HepG2 (cell line): ENCODE measurements around the gene TMEM39B. TPM values are rescaled to one million over a fixed set of nuclear protein-coding genes. Genes with fewer than 3 reads are reported as not detected.

Experiments used
- ATAC-seq: fragments of 200-7000 bp; cut with Tn5 transposase; 3 replicates; pipeline ENCODE4 v1.9.1; 2020; ENCODE audit warnings: mild to moderate bottlenecking, moderate library complexity
- BruUV-seq: library from RNA; stranded (reverse); fragments of 400-500 nt; replicated peaks from 2 replicates; lab custom pipeline; 2021; lab: Mats Ljungman, UMichigan
- CTCF ChIA-PET: fragments of 300-600 bp; formaldehyde crosslinking; extraction: SDS; loops from one replicate; lab custom pipeline; 2021; ENCODE audit warnings: low total read pairs, inconsistent platforms, low intra/inter-chr PET ratio; lab: Yijun Ruan, JAX
- POLR2A ChIA-PET: fragments of 350-600 bp; sonication (Branson Sonifier 250); formaldehyde crosslinking; loops from one replicate; lab custom pipeline; 2020; ENCODE audit warnings: antibody characterized with exemption, inconsistent platforms; lab: Yijun Ruan, JAX
- DNase-seq: peaks from one replicate; pipeline ENCODE4 v3.0.0-alpha.2; 2015; ENCODE audit warnings: low spot score
- FAIRE-seq: peaks from 3 replicates; lab custom pipeline; 2011; peaks lifted over from hg19 to GRCh38; lab: Jason Lieb, UNC
- H2AFZ ChIP-seq: one replicate; pipeline ENCODE4 v1.6.1; 2011; ENCODE audit warnings: low read length, inconsistent platforms
- H3K27ac ChIP-seq: fragments of 300-600 bp; 3 replicates; pipeline ENCODE4 v1.8.0; 2011; ENCODE audit warnings: mixed run types, mild to moderate bottlenecking, mixed read lengths, low read length, inconsistent platforms; ENCODE audit not compliant: insufficient read depth; ENCODE audit errors: extremely low read length
- H3K27me3 ChIP-seq, 2 experiments: fragments of 200-600 bp in 1 of 2; 2 replicates in 1 of 2; 3 replicates in 1 of 2; pipeline versions ENCODE4 v1.6.0 to v1.8.0; 2011; ENCODE audit warnings: low read length in 2 of 2, mild to moderate bottlenecking in 2 of 2, moderate library complexity in 2 of 2, inconsistent platforms in 1 of 2; ENCODE audit not compliant: insufficient read depth in 2 of 2, control insufficient read depth in 1 of 2
- H3K36me3 ChIP-seq, 2 experiments: fragments of 200-600 bp in 1 of 2; replicated peaks in 1 of 2; 2 replicates in 1 of 2; 3 replicates in 1 of 2; pipeline versions ENCODE4 v1.5.1 to v1.8.0; 2011; ENCODE audit warnings: low read length in 2 of 2, inconsistent platforms in 1 of 2; ENCODE audit not compliant: insufficient read depth in 2 of 2, control insufficient read depth in 1 of 2
- H3K4me1 ChIP-seq: 2 replicates; pipeline ENCODE4 v1.5.1; 2012; ENCODE audit warnings: low read length, inconsistent platforms; ENCODE audit not compliant: insufficient read depth
- H3K4me2 ChIP-seq: 2 replicates; pipeline ENCODE4 v1.6.0; 2011; ENCODE audit warnings: low read depth, low read length, inconsistent platforms
- H3K4me3 ChIP-seq, 3 experiments: fragments of 200-600 bp in 1 of 3; sonication (generic), shearing (Covaris generic) in 1 of 3; replicated peaks in 1 of 3; 2 replicates each; pipeline ENCODE4 v1.5.1; 2011 to 2016; ENCODE audit warnings: low read length in 3 of 3, inconsistent platforms in 2 of 3, low read depth in 2 of 3, mild to moderate bottlenecking in 2 of 3, control low read depth in 1 of 3, mixed read lengths in 1 of 3; ENCODE audit not compliant: insufficient read depth in 1 of 3
- H3K79me2 ChIP-seq: one replicate; pipeline ENCODE4 v1.6.1; 2011; ENCODE audit warnings: low read length, inconsistent platforms; ENCODE audit not compliant: insufficient read depth
- H3K9ac ChIP-seq: 2 replicates; pipeline ENCODE4 v1.6.0; 2011; ENCODE audit warnings: mild to moderate bottlenecking, low read depth, low read length, inconsistent platforms; ENCODE audit not compliant: insufficient read depth
- H3K9me3 ChIP-seq: 2 replicates; pipeline ENCODE4 v1.5.1; 2012; ENCODE audit warnings: mild to moderate bottlenecking, low read length
- H4K20me1 ChIP-seq: 2 replicates; pipeline ENCODE4 v1.6.0; 2011; ENCODE audit warnings: inconsistent platforms, mild to moderate bottlenecking, low read length, moderate library complexity; ENCODE audit not compliant: insufficient read depth
- BCLAF1 ChIP-seq: fragments of 450-650 bp; IDR thresholded peaks from 2 replicates; pipeline ENCODE4 v1.6.1; 2017; ENCODE audit warnings: mild to moderate bottlenecking
- FOXA1 ChIP-seq, 2 experiments: fragments of 450-650 bp in 1 of 2; sonication (generic) in 1 of 2; formaldehyde crosslinking in 1 of 2; IDR thresholded peaks; 2 replicates each; pipeline versions ENCODE4 v1.4.0 to v1.6.1; 2016 to 2020; ENCODE audit warnings: missing genetic modification reagents in 1 of 2
- GATAD2A ChIP-seq: IDR thresholded peaks from 2 replicates; pipeline ENCODE4 v1.6.1; 2016
- HMG20A ChIP-seq: IDR thresholded peaks from 2 replicates; pipeline ENCODE4 v1.6.1; 2016; ENCODE audit warnings: borderline replicate concordance
- LCORL ChIP-seq, 2 experiments: fragments of 450-650 bp in 1 of 2; sonication (generic) in 1 of 2; formaldehyde crosslinking in 1 of 2; IDR thresholded peaks; 2 replicates each; pipeline versions ENCODE4 v1.5.0 to v1.6.1; 2017 to 2020; ENCODE audit warnings: antibody characterized with exemption in 1 of 2, missing genetic modification reagents in 1 of 2
- MATR3 ChIP-seq: sonication (generic); formaldehyde crosslinking; IDR thresholded peaks from 2 replicates; pipeline ENCODE4 v1.4.0; 2020; ENCODE audit warnings: missing genetic modification reagents
- MIXL1 ChIP-seq: IDR thresholded peaks from 2 replicates; pipeline ENCODE4 v1.6.1; 2016
- PHF21A ChIP-seq: sonication (generic); formaldehyde crosslinking; IDR thresholded peaks from 2 replicates; pipeline ENCODE4 v1.5.0; 2020; ENCODE audit warnings: mild to moderate bottlenecking, missing genetic modification reagents
- RBM22 ChIP-seq: fragments of 200-400 bp; formaldehyde crosslinking; optimal IDR thresholded peaks from 2 replicates; pipeline ENCODE3; 2017; ENCODE audit warnings: mild to moderate bottlenecking, low read length, moderate library complexity
- SALL1 ChIP-seq: sonication (generic); formaldehyde crosslinking; IDR thresholded peaks from 2 replicates; pipeline ENCODE4 v1.8.0; 2022; ENCODE audit warnings: mild to moderate bottlenecking, missing genetic modification reagents
- SRSF4 ChIP-seq: fragments of 200-400 bp; formaldehyde crosslinking; IDR thresholded peaks from one replicate; pipeline ENCODE4 v1.6.1; 2018; ENCODE audit warnings: mild to moderate bottlenecking, low read depth, low read length, moderate library complexity; ENCODE audit not compliant: poor library complexity, severe bottlenecking
- TAF15 ChIP-seq: fragments of 200-400 bp; formaldehyde crosslinking; IDR thresholded peaks from one replicate; pipeline ENCODE4 v1.6.1; 2018; ENCODE audit warnings: mild to moderate bottlenecking, low read depth, low read length; ENCODE audit not compliant: poor library complexity, severe bottlenecking
- ZFP62 ChIP-seq: sonication (generic); formaldehyde crosslinking; IDR thresholded peaks from 2 replicates; pipeline ENCODE4 v1.4.0; 2020; ENCODE audit warnings: missing genetic modification reagents
- ZIK1 ChIP-seq: sonication (generic); formaldehyde crosslinking; IDR thresholded peaks from 2 replicates; pipeline ENCODE4 v1.5.0; 2020; ENCODE audit warnings: mild to moderate bottlenecking, low read depth, missing genetic modification reagents, borderline replicate concordance
- ZNF12 ChIP-seq: sonication (generic); formaldehyde crosslinking; IDR thresholded peaks from 2 replicates; pipeline ENCODE4 v1.5.0; 2020; ENCODE audit warnings: missing genetic modification reagents
- ZNF143 ChIP-seq: sonication (generic); formaldehyde crosslinking; IDR thresholded peaks from 2 replicates; pipeline ENCODE4 v1.4.0; 2020; ENCODE audit warnings: missing genetic modification reagents
- ZNF33B ChIP-seq: sonication (generic); formaldehyde crosslinking; IDR thresholded peaks from 2 replicates; pipeline ENCODE4 v1.5.1; 2020; ENCODE audit warnings: mild to moderate bottlenecking, missing genetic modification reagents
- ZNF562 ChIP-seq: sonication (generic); formaldehyde crosslinking; IDR thresholded peaks from 2 replicates; pipeline ENCODE4 v1.8.0; 2022; ENCODE audit warnings: missing genetic modification reagents, borderline replicate concordance
- ZNF761 ChIP-seq: sonication (generic); formaldehyde crosslinking; conservative IDR thresholded peaks from 2 replicates; pipeline ENCODE4 v1.4.0; 2020; ENCODE audit warnings: mild to moderate bottlenecking, missing genetic modification reagents
- ZNF839 ChIP-seq: sonication (generic); formaldehyde crosslinking; IDR thresholded peaks from 2 replicates; pipeline ENCODE4 v1.4.0; 2020; ENCODE audit warnings: missing genetic modification reagents, mild to moderate bottlenecking, borderline replicate concordance
- ZSCAN31 ChIP-seq: sonication (generic); formaldehyde crosslinking; IDR thresholded peaks from 2 replicates; pipeline ENCODE4 v1.5.0; 2020; ENCODE audit warnings: low read depth, mild to moderate bottlenecking, missing genetic modification reagents
- whole genome bisulfite sequencing: methylation state at CpG from one replicate; pipeline ENCODE4 v1.1.6; 2017; ENCODE audit warnings: low lambda C conversion rate; 5-methylcytosine and 5-hydroxymethylcytosine counted together
- in situ Hi-C: cut with HindIII; loops from 2 replicates; pipeline ENCODE4 v1.10.0; 2017; ENCODE audit warnings: low pct_unique_long_range_greater_than_20kb; ENCODE audit not compliant: extremely low pct_ligation_motif_present
- intact Hi-C: fragments of 100-400 bp; cut with micrococcal nuclease; formaldehyde crosslinking; loops from one replicate; pipeline ENCODE4 v1.10.0; 2022; ENCODE audit not compliant: unreplicated experiment
- polyA plus RNA-seq, 8 experiments: library from polyadenylated mRNA; depleted of rRNA in 3 of 8; stranded (reverse) in 7 of 8; unstranded in 1 of 8; fragments of >200 nt; fragmentation: Illumina TruSeq in 4 of 8; extraction: Trizol in 4 of 8; gene quantifications; 2 replicates each; pipeline versions ENCODE4 v1.2.1 to v1.2.3, GENCODE V29; 2011 to 2016; ENCODE audit warnings: low read depth in 4 of 8, missing spikeins in 1 of 8, mixed read lengths in 1 of 8; ENCODE audit not compliant: insufficient read depth in 1 of 8
- total RNA-seq, 5 experiments: library from RNA; depleted of rRNA; stranded (reverse); fragments of >200 nt; fragmentation: Illumina TruSeq; extraction: Trizol; gene quantifications; 2 replicates each; pipeline ENCODE4 v1.2.3, GENCODE V29; 2016; ENCODE audit warnings: low read depth in 1 of 5

Gene TMEM39B
- total and polyA plus RNA-seq, 2 of the 13 experiments (the other 11 are each of a cell fraction or from before 2014, with no cell fraction given): 4.9 to 10.4 TPM

GRCh38 chr1:32114420-32114819 lies 41.7 kb downstream of the TMEM39B start:
- WGBS: 96% methylated on average over 2 of the region's 2 CpGs

GRCh38 chr1:32115496-32115895 lies 42.8 kb downstream of the TMEM39B start:
- H3K27ac ChIP-seq: no peak overlapping the region
- in situ Hi-C loops (no loop called here), intact Hi-C loops (no loop called here)
- 96% methylated on average over 5 of the region's 5 CpGs for WGBS
- H3K4me1 ChIP-seq: peaks cover 9% of the 10 kb centered on the region
- H3K4me3 ChIP-seq: no peak overlapping the region
- no peaks in the 10 kb centered on the region for H3K9me3 ChIP-seq
- FAIRE-seq: no peak
- H2AFZ ChIP-seq: no peak overlapping the region
- ChIA-PET CTCF (no interaction called here), POLR2A (no interaction called here)
- no TSS peak for BruUV-seq
- no peak for ATAC-seq
- no peak for DNase-seq
- H3K36me3 ChIP-seq: peaks cover 4 to 7% of the 10 kb centered on the region in 2 experiments; a peak in 2 of 5 replicates
- no peak overlapping the region for H3K9ac ChIP-seq
- H3K4me2 ChIP-seq: no peak overlapping the region
- H3K79me2 ChIP-seq: peaks cover 81% of the 10 kb centered on the region
- H4K20me1 ChIP-seq: peaks cover 15% of the 10 kb centered on the region; the same call in 1 of the 2 replicates
- H3K27me3 ChIP-seq: no peaks in the 10 kb centered on the region
- TF ChIP-seq SRSF4: no peak
- TF ChIP-seq MATR3 (CRISPR knock-in tag): no peak
- TF ChIP-seq ZNF839 (CRISPR knock-in tag): no peak
- TF ChIP-seq ZNF33B (CRISPR knock-in tag): no peak
- TF ChIP-seq ZNF143 (CRISPR knock-in tag): no peak
- TF ChIP-seq ZNF562 (CRISPR knock-in tag): no peak
- TF ChIP-seq ZFP62 (CRISPR knock-in tag): no peak
- TF ChIP-seq BCLAF1: no peak
- TF ChIP-seq ZNF12 (CRISPR knock-in tag): no peak
- no peak for TF ChIP-seq ZIK1 (CRISPR knock-in tag)
- TF ChIP-seq FOXA1 (IDR thresholded peaks at IDR 0.05): no peak
- no peak for TF ChIP-seq FOXA1 (CRISPR knock-in tag; IDR thresholded peaks at IDR 0.05)
- no peak for TF ChIP-seq HMG20A (CRISPR knock-in tag)
- no peak for TF ChIP-seq RBM22
- TF ChIP-seq ZSCAN31 (CRISPR knock-in tag): no peak
- no peak for TF ChIP-seq GATAD2A (CRISPR knock-in tag)

More at GRCh38 chr1:32114420-32114819, 41.7 kb downstream of the TMEM39B start:
- no peak overlapping the region for H3K9ac ChIP-seq
- no peak overlapping the region for H3K27ac ChIP-seq
- ChIA-PET POLR2A (no interaction called here), CTCF (no interaction called here)
- no peak for ATAC-seq
- H3K4me3 ChIP-seq: no peak overlapping the region
- TF ChIP-seq TAF15 (no peak), SALL1 (CRISPR knock-in tag) (no peak), ZNF761 (no peak), PHF21A (CRISPR knock-in tag) (no peak), MIXL1 (CRISPR knock-in tag) (no peak), LCORL (IDR thresholded peaks at IDR 0.05) (no peak), LCORL (CRISPR knock-in tag; IDR thresholded peaks at IDR 0.05) (no peak)
- H3K9me3 ChIP-seq: no peaks in the 10 kb centered on the region
- H3K4me1 ChIP-seq: peaks cover 20% of the 10 kb centered on the region
- no peak overlapping the region for H3K4me2 ChIP-seq
- no TSS peak for BruUV-seq
- H3K27me3 ChIP-seq: no peaks in the 10 kb centered on the region
- H3K79me2 ChIP-seq: peaks cover 84% of the 10 kb centered on the region
- H3K36me3 ChIP-seq: peaks cover 4 to 8% of the 10 kb centered on the region in 2 experiments; a peak in 2 of 5 replicates
- intact Hi-C loops (no loop called here), in situ Hi-C loops (no loop called here)
- peaks cover 19% of the 10 kb centered on the region; the same call in 1 of the 2 replicates for H4K20me1 ChIP-seq
- DNase-seq: no peak
- H2AFZ ChIP-seq: no peak overlapping the region
- no peak for FAIRE-seq
